ENCODE results near the gene KRT16. TPM values are rescaled to one million over a fixed set of nuclear protein-coding genes. Genes with fewer than 3 reads are reported as not detected.
A peak's percentile ranks its signal among the peaks of the same experiment; 100 is the strongest.
"Not testable (repeated sequence)": the region's sequence is repeated elsewhere in the genome, so short reads cannot be mapped to it uniquely, and the experiment has no call there.

KRT16 gene
- total RNA-seq, 2 experiments from 2014 or later: not detected

GRCh38 chr17:41580687-41581365, 31.7 kb downstream of the KRT16 start:
- ChIA-PET POLR2A (no interaction called here), CTCF (interaction anchor here (0.6 to 2.1 kb wide), 4 partner anchors 13 to 83 kb away, joined by 3 to 10 read pairs (median 7); no protein-coding TSS in a partner anchor)
- Mint-ChIP-seq H3K27ac (no peak overlapping the region), H3K27me3 (peaks cover 26% of the 10 kb centered on the region), H3K9me3 (no peaks in the 10 kb centered on the region), H3K4me3 (no peak overlapping the region), H3K36me3 (no peaks in the 10 kb centered on the region), H3K4me1 (ENCODE audit: low read depth) (no peaks in the 10 kb centered on the region)
- DNase-seq: no peak
- intact Hi-C loops (cut with micrococcal nuclease): no loop called here

DNA sequence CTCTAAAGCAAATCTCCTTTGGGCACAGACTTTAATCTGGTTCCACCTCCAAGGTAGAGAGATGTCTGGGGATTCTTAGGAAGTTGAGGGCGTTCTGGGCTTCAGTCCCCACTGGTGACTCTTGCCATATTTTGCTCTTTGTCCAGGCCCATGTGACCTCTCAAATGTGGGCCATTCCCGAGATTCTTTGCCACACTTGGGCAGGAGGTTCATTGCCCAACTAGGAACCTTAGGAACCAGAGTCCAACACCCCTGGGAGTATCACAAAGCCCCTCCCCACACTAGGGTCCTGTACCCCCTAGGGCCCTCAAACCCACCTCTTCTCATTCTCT, 32.4 kb downstream of the KRT16 start:
- Mint-ChIP-seq H3K36me3 (no peaks in the 10 kb centered on the region), H3K4me3 (no peak overlapping the region), H3K27me3 (peaks cover 25% of the 10 kb centered on the region), H3K4me1 (ENCODE audit: low read depth) (no peaks in the 10 kb centered on the region), H3K9me3 (no peaks in the 10 kb centered on the region), H3K27ac (no peak overlapping the region)
- no peak for DNase-seq
- POLR2A ChIA-PET: no interaction called here
- CTCF ChIA-PET: interaction anchor here (1.0 to 3.1 kb wide), 9 partner anchors 13 to 93 kb away, joined by 3 to 19 read pairs (median 4); no protein-coding TSS in a partner anchor
- intact Hi-C loops (cut with micrococcal nuclease): no loop called here

- no peaks in the 10 kb centered on the region for H3K9me3 Mint-ChIP-seq
- CTCF ChIA-PET: interaction anchor here (0.7 to 3.1 kb wide), 11 partner anchors 8 to 164 kb away, joined by 3 to 19 read pairs (median 4); partner anchors contain the start of gene KRT9
- H3K4me1 Mint-ChIP-seq (ENCODE audit: low read depth): no peaks in the 10 kb centered on the region
- no peaks in the 10 kb centered on the region for H3K36me3 Mint-ChIP-seq
- H3K27ac Mint-ChIP-seq: no peak overlapping the region
- intact Hi-C loops (cut with micrococcal nuclease): loop anchor here (1.0 kb wide), 1 partner anchor 30 kb away; no protein-coding TSS in a partner anchor
- POLR2A ChIA-PET: interaction anchor here (0.7 kb wide), 1 partner anchor 9 kb away, joined by 3 read pairs; no protein-coding TSS in a partner anchor
- H3K27me3 Mint-ChIP-seq: peaks cover 28% of the 10 kb centered on the region
- no peak overlapping the region for H3K4me3 Mint-ChIP-seq
- DNase-seq: peak; percentile 89
Observed at GRCh38 chr17:41579484-41580243, 32.9 kb downstream of the KRT16 start.

DNA sequence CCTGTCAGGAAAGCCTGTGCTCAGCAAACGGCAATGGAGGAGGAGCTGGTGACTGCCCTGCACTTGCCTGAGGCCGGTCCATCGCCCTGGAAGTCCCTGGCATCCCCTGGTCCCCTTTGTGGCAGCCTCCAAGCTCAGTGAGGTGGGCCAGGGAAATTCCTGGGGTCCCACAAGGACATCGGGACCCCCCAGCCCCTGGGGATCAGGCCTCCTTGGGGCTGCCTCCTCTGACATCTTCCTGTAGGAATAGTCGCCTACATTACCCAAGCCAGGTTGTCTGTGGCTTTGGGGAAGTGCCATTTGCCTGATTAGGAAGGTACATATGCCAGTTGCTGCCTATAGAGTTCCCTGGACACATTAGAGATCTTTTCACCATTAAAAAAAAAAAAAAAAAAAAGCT, 33.6 kb downstream of the KRT16 start:
- Mint-ChIP-seq H3K36me3 (no peaks in the 10 kb centered on the region), H3K27me3 (peaks cover 26% of the 10 kb centered on the region), H3K4me1 (ENCODE audit: low read depth) (no peaks in the 10 kb centered on the region), H3K9me3 (no peaks in the 10 kb centered on the region), H3K27ac (no peak overlapping the region), H3K4me3 (no peak overlapping the region)
- intact Hi-C loops (cut with micrococcal nuclease): loop anchor here (1.0 kb wide), 1 partner anchor 30 kb away; no protein-coding TSS in a partner anchor
- DNase-seq: no peak
- CTCF ChIA-PET: interaction anchor here (1.0 to 3.1 kb wide), 10 partner anchors 8 to 92 kb away, joined by 3 to 19 read pairs (median 4); partner anchors contain the start of gene KRT9
- POLR2A ChIA-PET: interaction anchor here (0.7 kb wide), 1 partner anchor 10 kb away, joined by 3 read pairs; no protein-coding TSS in a partner anchor

GRCh38 chr17:41578538-41578937, 34.0 kb downstream of the KRT16 start:
- DNase-seq: no peak
- peaks cover 25% of the 10 kb centered on the region for H3K27me3 Mint-ChIP-seq
- ChIA-PET CTCF (interaction anchor here (1.4 to 3.1 kb wide), 4 partner anchors 30 to 88 kb away, joined by 5 to 19 read pairs (median 14); no protein-coding TSS in a partner anchor), POLR2A (interaction anchor here (0.7 kb wide), 1 partner anchor 10 kb away, joined by 3 read pairs; no protein-coding TSS in a partner anchor)
- no peak overlapping the region for H3K27ac Mint-ChIP-seq
- no peaks in the 10 kb centered on the region for H3K4me1 Mint-ChIP-seq (ENCODE audit: low read depth)
- H3K36me3 Mint-ChIP-seq: no peaks in the 10 kb centered on the region
- no peaks in the 10 kb centered on the region for H3K9me3 Mint-ChIP-seq
- H3K4me3 Mint-ChIP-seq: no peak overlapping the region
- intact Hi-C loops (cut with micrococcal nuclease): no loop called here

DNA sequence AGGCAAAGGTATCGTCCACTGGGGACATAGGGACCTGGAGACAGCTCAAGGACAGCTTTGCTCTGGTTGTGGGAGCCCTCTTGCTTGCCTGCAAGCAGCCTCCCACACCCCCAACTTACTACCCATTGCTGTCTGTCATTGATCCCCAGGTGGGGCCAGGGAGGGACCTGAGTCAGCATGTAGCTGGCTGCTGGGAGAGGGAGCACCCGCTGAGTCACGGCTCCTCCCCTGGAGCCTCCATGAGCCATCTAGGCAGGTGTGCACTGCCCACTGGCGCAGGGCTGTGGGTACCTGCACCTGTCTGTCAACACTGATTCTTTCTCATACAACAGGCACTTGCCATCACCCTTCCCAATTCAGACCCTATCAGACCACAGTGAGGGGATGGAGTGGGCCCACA, 35.8 kb downstream of the KRT16 start:
- peaks cover 33% of the 10 kb centered on the region for H3K27me3 Mint-ChIP-seq
- CTCF ChIA-PET: interaction anchor here (0.7 kb wide), 1 partner anchor 27 kb away, joined by 4 read pairs; no protein-coding TSS in a partner anchor
- POLR2A ChIA-PET; DNase-seq; intact Hi-C loops (cut with micrococcal nuclease); H3K4me1 Mint-ChIP-seq (ENCODE audit: low read depth); H3K36me3 Mint-ChIP-seq; H3K9me3 Mint-ChIP-seq; H3K4me3 Mint-ChIP-seq; H3K27ac Mint-ChIP-seq: not testable (repeated sequence)

DNA sequence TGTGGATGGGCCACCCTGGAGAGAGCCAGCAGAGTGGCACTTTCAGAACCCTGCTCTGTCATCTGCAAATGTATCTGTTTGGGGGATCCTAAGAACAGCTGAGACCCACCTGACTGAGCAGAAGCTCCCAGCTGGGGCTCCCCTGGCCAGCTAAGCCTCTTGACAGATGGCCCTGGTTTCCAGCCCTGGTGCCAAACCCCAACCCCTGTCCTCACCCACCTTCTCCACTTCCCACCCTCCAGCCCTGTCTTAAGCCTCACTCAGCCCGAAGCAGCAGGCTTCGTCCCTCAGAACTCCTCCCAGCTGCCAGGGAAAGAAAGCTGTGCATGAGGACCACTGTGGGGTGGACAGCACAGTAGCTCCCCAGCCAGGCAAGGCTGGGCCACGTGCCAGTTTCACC, 37.2 kb downstream of the KRT16 start:
- ChIA-PET CTCF (interaction anchor here (0.7 to 0.8 kb wide), 2 partner anchors 9 to 26 kb away, joined by 3 read pairs; no protein-coding TSS in a partner anchor), POLR2A (no interaction called here)
- Mint-ChIP-seq H3K4me3 (no peak overlapping the region), H3K36me3 (no peaks in the 10 kb centered on the region), H3K4me1 (ENCODE audit: low read depth) (no peaks in the 10 kb centered on the region), H3K27ac (no peak overlapping the region), H3K9me3 (no peaks in the 10 kb centered on the region), H3K27me3 (peaks cover 33% of the 10 kb centered on the region)
- intact Hi-C loops (cut with micrococcal nuclease): no loop called here
- DNase-seq: no peak

DNA sequence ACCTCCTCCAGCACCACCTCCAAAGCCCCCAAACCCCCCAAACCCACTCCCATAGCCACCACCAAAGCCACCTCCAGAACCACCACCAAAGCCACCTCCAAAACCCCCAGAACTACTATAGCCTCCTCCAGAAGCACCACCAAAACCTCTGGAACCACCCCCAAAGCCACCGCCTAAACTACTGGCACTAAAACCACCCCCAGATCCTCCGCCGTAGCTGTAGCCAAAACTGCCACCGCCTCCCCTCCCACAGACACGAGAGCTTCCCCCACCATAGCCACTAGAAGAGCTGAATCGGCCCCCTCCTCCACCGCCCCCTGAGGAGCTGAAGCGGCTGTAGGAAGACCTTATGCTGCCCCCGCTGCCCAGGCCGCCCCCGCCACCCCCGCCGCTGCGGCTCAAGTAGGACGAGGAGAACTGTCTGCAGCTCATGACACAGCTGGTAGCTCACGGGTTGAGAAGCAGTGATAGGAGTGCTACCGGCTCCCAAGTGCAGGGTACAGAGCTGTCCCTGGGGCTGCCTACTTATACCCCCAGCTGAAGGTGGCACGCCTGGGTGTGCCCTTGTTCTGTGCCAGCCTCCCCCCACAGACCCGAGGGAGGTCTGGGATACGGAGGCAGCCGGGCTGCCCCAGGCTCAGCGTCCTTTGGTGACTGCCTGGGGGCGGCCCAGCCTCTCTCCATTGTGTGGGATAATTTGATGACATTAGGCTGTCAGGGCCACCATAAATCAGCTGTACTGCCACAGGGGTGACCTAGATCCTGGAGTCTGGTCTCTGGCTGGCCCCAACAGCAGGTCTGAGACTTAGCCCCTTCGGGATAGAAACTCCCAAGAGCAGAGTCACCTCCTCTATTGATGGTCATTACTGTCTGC, 40.8 kb downstream of the KRT16 start, which contains the start of gene KRT9:
Gene KRT9 (minus strand): TSS at position 499 of the 874 bp plus-strand sequence. CDS start 67 bp downstream, at position 432.
- POLR2A ChIA-PET: no interaction called here

DNA sequence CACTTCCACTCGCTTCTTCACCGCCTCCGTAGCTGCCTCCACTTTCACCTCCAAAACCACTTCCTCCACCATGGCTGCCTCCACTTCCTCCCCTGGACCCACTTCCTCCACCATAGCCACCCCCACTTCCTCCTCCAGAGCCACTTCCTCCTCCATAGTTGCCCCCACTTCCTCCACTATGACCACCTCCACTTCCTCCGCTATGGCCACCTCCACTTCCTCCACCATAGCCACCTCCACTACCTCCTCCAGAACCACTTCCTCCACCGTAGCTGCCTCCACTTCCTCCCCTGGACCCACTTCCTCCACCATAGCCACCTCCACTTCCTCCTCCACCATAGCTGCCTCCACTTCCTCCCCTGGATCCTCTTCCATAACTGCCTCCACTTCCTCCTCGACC, 45.2 kb downstream of the KRT16 start:
- ChIA-PET POLR2A (no interaction called here), CTCF (interaction anchor here (1.7 to 5.4 kb wide), 2 partner anchors 12 to 18 kb away, joined by 4 to 27 read pairs; no protein-coding TSS in a partner anchor)
- H3K4me3 Mint-ChIP-seq: no peak overlapping the region
- peaks cover 6% of the 10 kb centered on the region for H3K4me1 Mint-ChIP-seq (ENCODE audit: low read depth)
- DNase-seq: peak; percentile 16
- intact Hi-C loops (cut with micrococcal nuclease): no loop called here
- H3K9me3 Mint-ChIP-seq: peaks cover 6% of the 10 kb centered on the region
- peak overlapping the region; percentile 9 for H3K27ac Mint-ChIP-seq
- H3K27me3 Mint-ChIP-seq: peaks cover 5% of the 10 kb centered on the region
- no peaks in the 10 kb centered on the region for H3K36me3 Mint-ChIP-seq

More for the DNA sequence above, 40.8 kb downstream of the KRT16 start, which contains the start of gene KRT9:
- no peak for DNase-seq
- CTCF ChIA-PET: interaction anchor here (1.4 to 2.4 kb wide), 4 partner anchors 8 to 76 kb away, joined by 4 to 9 read pairs (median 4); no protein-coding TSS in a partner anchor
- no peak within 1 kb of the TSS for H3K27ac Mint-ChIP-seq
- peaks cover 6% of the 10 kb centered on the region for H3K4me1 Mint-ChIP-seq (ENCODE audit: low read depth)
- intact Hi-C loops (cut with micrococcal nuclease): no loop called here
- peaks cover 6% of the 10 kb centered on the region for H3K9me3 Mint-ChIP-seq
- no peaks in the 10 kb centered on the region for H3K36me3 Mint-ChIP-seq
- H3K27me3 Mint-ChIP-seq: peaks cover 18% of the 10 kb centered on the region
- no peak within 1 kb of the TSS for H3K4me3 Mint-ChIP-seq

GRCh38 chr17:41565338-41565737, 47.2 kb downstream of the KRT16 start:
- Mint-ChIP-seq H3K4me1 (ENCODE audit: low read depth) (peaks cover 6% of the 10 kb centered on the region), H3K9me3 (peaks cover 6% of the 10 kb centered on the region), H3K27ac (no peak overlapping the region), H3K27me3 (peaks cover 10% of the 10 kb centered on the region), H3K4me3 (no peak overlapping the region), H3K36me3 (no peaks in the 10 kb centered on the region)
- intact Hi-C loops (cut with micrococcal nuclease): no loop called here
- CTCF ChIA-PET: interaction anchor here (1.1 to 5.4 kb wide), 3 partner anchors 14 to 83 kb away, joined by 3 to 27 read pairs (median 4); no protein-coding TSS in a partner anchor
- POLR2A ChIA-PET: no interaction called here
- DNase-seq: no peak

DNA sequence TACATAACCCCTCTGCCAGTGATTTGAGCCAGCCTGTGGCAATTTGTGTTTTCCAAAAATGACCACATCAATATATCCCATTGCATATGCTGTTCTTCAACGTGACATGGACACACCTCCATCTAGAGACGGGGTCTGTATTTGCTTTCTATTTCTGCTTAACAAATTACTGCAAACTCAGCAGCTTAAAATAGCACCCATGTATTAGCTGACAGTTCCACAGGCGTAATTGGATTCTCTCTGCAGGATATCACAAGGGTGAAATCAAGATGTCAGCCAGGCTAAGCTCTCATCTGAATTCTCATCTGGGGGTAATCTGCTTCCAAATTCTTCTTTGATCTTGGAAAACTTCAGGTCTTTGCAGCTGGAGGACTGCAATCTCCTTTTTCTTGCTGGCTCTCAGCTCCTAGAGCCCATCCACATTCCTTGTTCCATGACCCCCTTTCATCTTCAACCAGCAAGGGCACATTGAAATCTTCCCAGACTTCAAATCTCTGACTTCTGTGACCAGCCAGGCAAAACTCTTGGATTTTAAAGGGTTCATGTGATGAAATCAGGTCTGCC, 48.9 kb downstream of the KRT16 start:
- Mint-ChIP-seq H3K27ac (no peak overlapping the region), H3K4me3 (no peak overlapping the region), H3K4me1 (ENCODE audit: low read depth) (peaks cover 6% of the 10 kb centered on the region), H3K36me3 (no peaks in the 10 kb centered on the region), H3K9me3 (peaks cover 6% of the 10 kb centered on the region), H3K27me3 (peaks cover 20% of the 10 kb centered on the region)
- POLR2A ChIA-PET: no interaction called here
- intact Hi-C loops (cut with micrococcal nuclease): no loop called here
- no peak for DNase-seq
- CTCF ChIA-PET: interaction anchor here (5.4 kb wide), 1 partner anchor 14 kb away, joined by 27 read pairs; no protein-coding TSS in a partner anchor

Data from activated CD4-positive, alpha-beta memory T cell treated with anti-CD3 and anti-CD28 coated beads for 36 hours (primary cell).